BJ (cell line): Measurements from ENCODE around the gene TBC1D12. TPM values are rescaled to one million over a fixed set of nuclear protein-coding genes. Genes with fewer than 3 reads are reported as not detected.
"Not testable (repeated sequence)": the region's sequence is repeated elsewhere in the genome, so short reads cannot be mapped to it uniquely, and the experiment has no call there.

Source experiments
- CTCF ChIA-PET: fragments of 350-600 bp; formaldehyde crosslinking; extraction: SDS; loops from one replicate; lab custom pipeline; 2021; ENCODE audit warnings: antibody characterized with exemption, inconsistent platforms; lab: Yijun Ruan, JAX
- POLR2A ChIA-PET: fragments of 300-600 bp; sonication (Branson Sonifier 250); formaldehyde crosslinking; extraction: SDS; loops from one replicate; lab custom pipeline; 2021; ENCODE audit warnings: antibody characterized with exemption; lab: Charles Lee
- DNase-seq: peaks from one replicate; pipeline ENCODE4 v3.0.0-alpha.2; 2011; ENCODE audit warnings: low read depth
- H3K27me3 ChIP-seq: 2 replicates; pipeline ENCODE4 v1.6.0; 2011; ENCODE audit warnings: low read length; ENCODE audit not compliant: control insufficient read depth, insufficient read depth
- H3K36me3 ChIP-seq: 2 replicates; pipeline ENCODE4 v1.5.1; 2011; ENCODE audit warnings: low read length; ENCODE audit not compliant: control insufficient read depth, insufficient read depth
- H3K4me3 ChIP-seq: 2 replicates; pipeline ENCODE4 v1.5.1; 2011; ENCODE audit warnings: low read depth, mild to moderate bottlenecking, control low read depth, low read length
- polyA plus RNA-seq: library from polyadenylated mRNA; depleted of rRNA; stranded (reverse); fragments of >200 nt; gene quantifications from 2 replicates; pipeline ENCODE4 v1.2.3, GENCODE V29; 2011
- TF ChIP-seq, protein P1 (sequence below): IDR thresholded peaks from 2 replicates; pipeline ENCODE4 v1.5.1; 2011; ENCODE audit warnings: low read depth, mild to moderate bottlenecking, control low read depth, inconsistent platforms, low read length, moderate library complexity; ENCODE audit not compliant: insufficient read depth

Gene TBC1D12
- polyA plus RNA-seq, 1 experiment, result 2.3 TPM

DNA sequence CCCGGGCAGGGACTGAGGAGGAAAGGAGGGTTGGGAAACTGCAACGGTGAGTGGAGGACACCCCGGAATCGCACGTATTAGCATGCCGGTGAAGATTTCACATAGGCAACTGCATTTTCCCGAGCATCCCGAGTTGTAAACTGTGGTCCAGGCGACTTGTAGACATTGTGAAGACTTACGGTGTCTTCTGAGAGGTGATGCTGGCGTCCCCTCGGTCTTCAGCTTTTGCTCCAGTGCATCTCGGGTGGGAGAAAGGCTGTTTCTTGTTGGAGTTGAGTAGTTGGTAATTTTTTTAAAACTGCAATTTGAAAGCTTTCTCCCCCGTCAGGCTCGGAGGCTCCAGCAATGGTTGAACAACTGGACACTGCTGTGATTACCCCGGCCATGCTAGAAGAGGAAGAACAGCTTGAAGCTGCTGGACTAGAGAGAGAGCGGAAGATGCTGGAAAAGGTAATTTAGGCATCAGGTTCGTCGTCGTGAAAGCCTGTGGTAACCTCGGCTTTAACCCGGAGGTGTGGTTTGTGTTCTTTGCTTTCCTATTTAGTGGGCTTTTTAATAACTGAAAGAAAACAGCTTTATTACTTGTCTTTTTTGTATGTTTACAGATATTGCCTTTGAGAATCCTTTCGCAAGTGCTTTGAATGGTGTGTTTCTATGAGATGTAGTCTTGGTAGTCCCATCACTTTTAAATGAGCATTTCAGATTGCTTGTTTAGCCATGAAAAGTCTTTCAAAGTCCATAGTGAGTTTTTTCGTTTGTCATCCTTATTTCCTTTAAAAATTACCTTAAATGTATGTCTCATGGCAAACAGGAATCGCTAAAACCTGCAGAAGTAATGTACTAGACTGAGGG is 143.9 kb downstream of the TBC1D12 start:
- no peak for DNase-seq
- POLR2A ChIA-PET, result no interaction called here

DNA sequence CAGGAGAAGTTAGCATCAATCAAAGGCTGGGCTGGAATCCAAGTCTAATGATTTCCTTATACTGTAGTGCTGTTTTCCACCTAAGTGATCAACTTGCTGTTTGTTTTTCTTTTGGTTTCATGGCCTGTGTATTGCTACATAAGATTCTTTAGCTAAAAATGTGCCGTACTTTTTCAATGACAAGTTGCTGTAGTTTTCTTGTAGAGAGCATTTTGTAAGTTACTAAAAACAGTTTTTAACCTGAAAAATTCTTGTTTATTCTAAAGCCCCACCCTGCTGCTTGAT is 144.5 kb downstream of the TBC1D12 start:
- TF ChIP-seq, protein P1, sequence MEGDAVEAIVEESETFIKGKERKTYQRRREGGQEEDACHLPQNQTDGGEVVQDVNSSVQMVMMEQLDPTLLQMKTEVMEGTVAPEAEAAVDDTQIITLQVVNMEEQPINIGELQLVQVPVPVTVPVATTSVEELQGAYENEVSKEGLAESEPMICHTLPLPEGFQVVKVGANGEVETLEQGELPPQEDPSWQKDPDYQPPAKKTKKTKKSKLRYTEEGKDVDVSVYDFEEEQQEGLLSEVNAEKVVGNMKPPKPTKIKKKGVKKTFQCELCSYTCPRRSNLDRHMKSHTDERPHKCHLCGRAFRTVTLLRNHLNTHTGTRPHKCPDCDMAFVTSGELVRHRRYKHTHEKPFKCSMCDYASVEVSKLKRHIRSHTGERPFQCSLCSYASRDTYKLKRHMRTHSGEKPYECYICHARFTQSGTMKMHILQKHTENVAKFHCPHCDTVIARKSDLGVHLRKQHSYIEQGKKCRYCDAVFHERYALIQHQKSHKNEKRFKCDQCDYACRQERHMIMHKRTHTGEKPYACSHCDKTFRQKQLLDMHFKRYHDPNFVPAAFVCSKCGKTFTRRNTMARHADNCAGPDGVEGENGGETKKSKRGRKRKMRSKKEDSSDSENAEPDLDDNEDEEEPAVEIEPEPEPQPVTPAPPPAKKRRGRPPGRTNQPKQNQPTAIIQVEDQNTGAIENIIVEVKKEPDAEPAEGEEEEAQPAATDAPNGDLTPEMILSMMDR, result no peak
- Histone ChIP-seq H3K27me3 (no peaks in the 10 kb centered on the region), H3K4me3 (peak overlapping the region; percentile 95), H3K36me3 (no peaks in the 10 kb centered on the region)
- ChIA-PET POLR2A (interaction anchor here (0.6 kb wide), 1 partner anchor 545 kb away, joined by 3 read pairs; no protein-coding TSS in a partner anchor), CTCF (no interaction called here)
- no peak for DNase-seq

More for the DNA sequence above, 143.9 kb downstream of the TBC1D12 start:
- TF ChIP-seq, protein P1, result no peak
- H3K36me3 ChIP-seq, result no peaks in the 10 kb centered on the region
- CTCF ChIA-PET, result interaction anchor here (1.1 kb wide), 1 partner anchor 9 kb away, joined by 5 read pairs; no protein-coding TSS in a partner anchor
- peak overlapping the region; percentile 95 for H3K4me3 ChIP-seq
- H3K27me3 ChIP-seq, result no peaks in the 10 kb centered on the region

DNA sequence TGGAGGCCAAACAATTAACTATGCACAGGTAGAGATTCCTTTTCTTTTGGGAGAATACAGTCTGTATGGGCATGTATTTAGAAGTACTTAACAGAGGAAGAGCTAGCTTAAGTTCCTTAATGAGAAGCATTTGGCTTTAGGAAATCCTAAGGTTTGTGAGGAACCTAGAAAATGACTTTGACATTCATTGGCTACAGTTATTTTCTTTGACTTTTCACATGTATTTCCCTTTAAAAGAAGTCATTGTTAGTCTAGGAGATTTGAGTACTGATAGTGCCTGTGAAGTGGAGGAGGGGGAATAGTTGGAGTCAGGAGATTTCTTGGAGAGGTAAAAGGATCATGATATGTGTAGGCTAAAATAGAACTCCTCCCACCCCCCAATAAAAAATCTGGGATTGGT is 146.9 kb downstream of the TBC1D12 start:
- POLR2A ChIA-PET, result no interaction called here
- Histone ChIP-seq H3K27me3 (no peaks in the 10 kb centered on the region), H3K4me3 (no peak overlapping the region), H3K36me3 (no peaks in the 10 kb centered on the region)
- DNase-seq, result no peak
- CTCF ChIA-PET, result no interaction called here
- TF ChIP-seq, protein P1, result no peak

DNA sequence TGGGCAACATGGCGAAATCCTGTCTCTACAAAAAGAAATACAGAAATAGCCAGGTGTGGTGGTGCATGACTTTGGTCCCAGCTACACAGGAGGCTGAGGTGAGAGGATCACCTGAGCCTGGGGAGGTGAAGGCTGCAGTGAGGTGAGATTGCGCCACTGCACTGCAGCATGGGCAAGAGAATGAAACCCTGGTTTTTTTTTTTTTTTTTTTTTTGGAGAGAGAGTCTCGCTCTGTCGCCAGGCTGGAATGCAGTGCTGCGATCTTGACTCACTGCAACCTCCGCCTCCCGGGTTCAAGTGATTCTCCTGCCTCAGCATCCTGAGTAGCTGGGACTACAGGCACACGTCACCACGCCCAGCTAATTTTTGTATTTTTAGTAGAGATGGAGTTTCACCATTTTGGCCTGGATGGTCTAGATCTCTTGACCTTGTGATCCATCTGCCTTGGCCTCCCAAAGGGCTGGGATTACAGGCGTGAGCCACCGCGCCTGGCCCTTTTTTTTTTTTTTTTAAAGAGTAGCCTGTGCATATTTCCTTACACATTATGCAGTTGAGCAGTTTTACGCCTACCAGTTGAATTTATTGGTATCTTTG is 165.5 kb downstream of the TBC1D12 start:
- H3K36me3 ChIP-seq, DNase-seq, CTCF ChIA-PET, H3K4me3 ChIP-seq, POLR2A ChIA-PET, H3K27me3 ChIP-seq: not testable (repeated sequence)

DNA sequence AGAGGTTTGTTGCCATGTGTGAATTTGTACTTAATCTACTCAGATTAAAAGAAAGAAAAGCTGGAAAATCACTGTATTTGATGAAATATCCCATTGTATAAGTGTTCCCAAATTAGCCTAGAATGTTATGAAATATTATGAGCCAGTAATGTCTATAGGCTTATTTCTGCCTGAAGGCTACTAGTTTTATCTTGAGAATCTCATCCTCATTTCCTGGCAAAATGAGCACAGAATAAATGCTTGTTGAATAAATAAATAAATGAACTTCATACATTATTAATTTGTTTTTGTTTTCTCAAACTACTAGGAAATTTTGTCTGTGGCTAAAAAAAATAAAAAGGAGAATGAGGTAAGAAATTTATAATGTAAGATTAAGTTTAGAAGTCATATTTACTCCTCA is 168.7 kb downstream of the TBC1D12 start:
- H3K36me3 ChIP-seq, result no peaks in the 10 kb centered on the region
- no peak for DNase-seq
- ChIA-PET POLR2A (no interaction called here), CTCF (no interaction called here)
- H3K4me3 ChIP-seq, result no peak overlapping the region
- H3K27me3 ChIP-seq, result no peaks in the 10 kb centered on the region
- TF ChIP-seq, protein P1, result no peak

DNA sequence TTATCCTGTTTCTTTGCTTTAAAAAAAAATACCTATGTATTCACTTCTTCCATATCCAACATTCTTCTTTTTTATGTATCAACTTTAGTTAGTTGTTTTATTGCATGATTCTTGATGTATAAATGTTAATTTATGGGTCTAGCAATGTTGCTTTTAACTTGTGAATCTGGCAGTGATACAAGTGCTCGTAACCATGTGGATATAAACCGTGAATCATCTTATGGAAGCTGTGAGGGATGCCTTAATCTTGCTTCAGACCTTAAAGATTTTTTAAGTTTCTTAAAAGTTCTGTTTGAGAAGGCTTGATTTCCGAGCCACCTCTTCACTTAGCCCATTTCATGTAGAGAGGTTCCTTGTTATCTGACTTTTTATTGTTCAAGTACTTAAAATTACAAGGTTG is 169.2 kb downstream of the TBC1D12 start:
- H3K27me3 ChIP-seq, result no peaks in the 10 kb centered on the region
- no peak for DNase-seq
- CTCF ChIA-PET, result no interaction called here
- no peaks in the 10 kb centered on the region for H3K36me3 ChIP-seq
- TF ChIP-seq, protein P1, result no peak
- POLR2A ChIA-PET, result no interaction called here
- H3K4me3 ChIP-seq, result no peak overlapping the region
